IMR-90 (cell line): ENCODE data around the gene SLC25A25. TPM values are rescaled to one million over a fixed set of nuclear protein-coding genes. Genes with fewer than 3 reads are reported as not detected.
A peak's percentile ranks its signal among the peaks of the same experiment; 100 is the strongest.

Experiments used
- ATAC-seq: fragments of 200-7000 bp; cut with Tn5 transposase; 2 replicates; pipeline ENCODE4 v1.9.1; 2020; ENCODE audit warnings: low read depth, mild to moderate bottlenecking, moderate library complexity
- BruUV-seq: library from RNA; stranded (reverse); fragments of 400-500 nt; replicated peaks from 2 replicates; lab custom pipeline; 2021; lab: Mats Ljungman, UMichigan
- CTCF ChIA-PET: fragments of 300-600 bp; formaldehyde crosslinking; extraction: SDS; loops from one replicate; lab custom pipeline; 2021; ENCODE audit warnings: antibody characterized with exemption; lab: Yijun Ruan, JAX
- POLR2A ChIA-PET: fragments of 300-600 bp; sonication (Branson Sonifier 250); formaldehyde crosslinking; loops from one replicate; lab custom pipeline; 2022; ENCODE audit warnings: antibody characterized with exemption; ENCODE audit not compliant: unreplicated experiment; lab: Charles Lee
- DNase-seq: peaks from one replicate; pipeline ENCODE4 v3.0.0; 2013
- H2AFZ ChIP-seq: replicated peaks from 2 replicates; pipeline ENCODE3; 2013; ENCODE audit warnings: low read length, mild to moderate bottlenecking; ENCODE audit not compliant: poor library complexity
- H2AK5ac ChIP-seq: 2 replicates; pipeline ENCODE4 v1.6.1; 2013; ENCODE audit warnings: low read depth, low read length, inconsistent platforms
- H2AK9ac ChIP-seq: replicated peaks from 2 replicates; pipeline ENCODE3; 2013; ENCODE audit warnings: mild to moderate bottlenecking, low read depth, low read length, moderate library complexity; ENCODE audit not compliant: poor library complexity
- H2BK120ac ChIP-seq: 2 replicates; pipeline ENCODE4 v1.6.1; 2013; ENCODE audit warnings: low read depth, low read length, inconsistent platforms
- H2BK15ac ChIP-seq: 3 replicates; pipeline ENCODE4 v1.6.1; 2013; ENCODE audit warnings: low read depth, low read length, inconsistent platforms
- H2BK20ac ChIP-seq: 2 replicates; pipeline ENCODE4 v1.6.1; 2013; ENCODE audit warnings: low read depth, mild to moderate bottlenecking, inconsistent platforms, low read length, moderate library complexity
- H2BK5ac ChIP-seq: 2 replicates; pipeline ENCODE4 v1.6.1; 2013; ENCODE audit warnings: mild to moderate bottlenecking, low read depth, low read length, inconsistent platforms; ENCODE audit not compliant: poor library complexity, severe bottlenecking
- H3K14ac ChIP-seq: replicated peaks from 2 replicates; pipeline ENCODE4 v1.6.1; 2013; ENCODE audit warnings: low read depth, low read length, inconsistent platforms
- H3K18ac ChIP-seq: 2 replicates; pipeline ENCODE4 v1.6.1; 2013; ENCODE audit warnings: low read depth, low read length, control low read depth
- H3K23ac ChIP-seq: 2 replicates; pipeline ENCODE4 v1.6.1; 2013; ENCODE audit warnings: low read depth, low read length, inconsistent platforms
- H3K27ac ChIP-seq: 2 replicates; pipeline ENCODE4 v1.5.1; 2013; ENCODE audit warnings: mild to moderate bottlenecking, control low read depth, low read length; ENCODE audit not compliant: insufficient read depth
- H3K27me3 ChIP-seq: 2 replicates; pipeline ENCODE4 v1.6.1; 2013; ENCODE audit warnings: low read length; ENCODE audit not compliant: control insufficient read depth, insufficient read depth
- H3K36me3 ChIP-seq: 2 replicates; pipeline ENCODE4 v1.6.1; 2013; ENCODE audit warnings: low read length, mixed read lengths; ENCODE audit not compliant: control insufficient read depth, insufficient read depth
- H3K4ac ChIP-seq: 2 replicates; pipeline ENCODE4 v1.6.1; 2013; ENCODE audit warnings: low read depth, low read length, inconsistent platforms
- H3K4me1 ChIP-seq: 2 replicates; pipeline ENCODE4 v1.6.1; 2013; ENCODE audit warnings: low read length, mixed read lengths; ENCODE audit not compliant: control insufficient read depth, insufficient read depth
- H3K4me2 ChIP-seq: 2 replicates; pipeline ENCODE4 v1.6.1; 2013; ENCODE audit warnings: low read depth, mild to moderate bottlenecking, control low read depth, low read length, moderate library complexity
- H3K4me3 ChIP-seq: 2 replicates; pipeline ENCODE4 v1.5.1; 2013; ENCODE audit warnings: low read depth, mild to moderate bottlenecking, control low read depth, low read length, moderate library complexity; ENCODE audit not compliant: insufficient read depth
- H3K56ac ChIP-seq: 2 replicates; pipeline ENCODE4 v1.6.1; 2013; ENCODE audit warnings: low read length, inconsistent platforms; ENCODE audit not compliant: insufficient read depth; ENCODE audit errors: extremely low read depth
- H3K79me1 ChIP-seq, 2 experiments: 2 replicates each; pipeline ENCODE4 v1.6.1; 2013; ENCODE audit warnings: low read length in 2 of 2, inconsistent platforms in 1 of 2, low read depth in 1 of 2
- H3K9ac ChIP-seq: 2 replicates; pipeline ENCODE4 v1.6.1; 2013; ENCODE audit warnings: low read depth, low read length, control low read depth
- H3K9me1 ChIP-seq: 2 replicates; pipeline ENCODE4 v1.6.1; 2013; ENCODE audit warnings: low read length, inconsistent platforms; ENCODE audit not compliant: insufficient read depth
- H3K9me3 ChIP-seq: 2 replicates; pipeline ENCODE4 v1.6.1; 2013; ENCODE audit warnings: low read length; ENCODE audit not compliant: control insufficient read depth, insufficient read depth
- H4K20me1 ChIP-seq: 2 replicates; pipeline ENCODE4 v1.6.1; 2013; ENCODE audit warnings: low read length, inconsistent platforms; ENCODE audit not compliant: insufficient read depth
- H4K5ac ChIP-seq: 2 replicates; pipeline ENCODE4 v1.6.1; 2013; ENCODE audit warnings: mild to moderate bottlenecking, low read depth, low read length, control low read depth
- H4K8ac ChIP-seq, 2 experiments: 2 replicates each; pipeline ENCODE4 v1.6.1; 2013; ENCODE audit warnings: low read depth in 2 of 2, low read length in 2 of 2, control low read depth in 1 of 2, inconsistent platforms in 1 of 2
- H4K91ac ChIP-seq: 2 replicates; pipeline ENCODE4 v1.6.1; 2013; ENCODE audit warnings: low read depth, low read length, inconsistent platforms; ENCODE audit not compliant: insufficient read depth
- CEBPB ChIP-seq: IDR thresholded peaks from 2 replicates; pipeline ENCODE4 v1.6.1; 2012; ENCODE audit warnings: low read depth, low read length, improper control_type of control experiment
- CHD1 ChIP-seq: IDR thresholded peaks from 2 replicates; pipeline ENCODE4 v1.6.1; 2012; ENCODE audit warnings: low read depth, low read length, improper control_type of control experiment
- MAFK ChIP-seq: IDR thresholded peaks from 2 replicates; pipeline ENCODE4 v1.6.1; 2012; ENCODE audit warnings: low read depth, low read length, improper control_type of control experiment
- MAZ ChIP-seq: IDR thresholded peaks from 2 replicates; pipeline ENCODE4 v1.6.1; 2012; ENCODE audit warnings: low read depth, mild to moderate bottlenecking, low read length, improper control_type of control experiment, moderate library complexity, borderline replicate concordance
- MXI1 ChIP-seq: IDR thresholded peaks from 2 replicates; pipeline ENCODE4 v1.6.1; 2012; ENCODE audit warnings: low read depth, mild to moderate bottlenecking, low read length, moderate library complexity, borderline replicate concordance
- POLR2A ChIP-seq: IDR thresholded peaks from 2 replicates; pipeline ENCODE4 v1.6.1; 2012; ENCODE audit warnings: mild to moderate bottlenecking, low read depth, low read length
- RAD21 ChIP-seq: IDR thresholded peaks from 2 replicates; pipeline ENCODE4 v1.6.1; 2012; ENCODE audit warnings: low read length, improper control_type of control experiment
- RCOR1 ChIP-seq: IDR thresholded peaks from 2 replicates; pipeline ENCODE4 v1.6.1; 2012; ENCODE audit warnings: mild to moderate bottlenecking, low read length, improper control_type of control experiment; ENCODE audit not compliant: insufficient replicate concordance
- SMC3 ChIP-seq: fragments of 150-350 bp; IDR thresholded peaks from 2 replicates; pipeline ENCODE4 v1.6.1; 2016; ENCODE audit warnings: low read depth, mild to moderate bottlenecking, antibody characterized with exemption, low read length, moderate library complexity
- WGBS, 2 experiments: methylation state at CpG; one replicate each; pipeline versions ENCODE4 v1.1.5 to v1.1.7; 2013; ENCODE audit warnings: missing lambda C conversion rate in 2 of 2; ENCODE audit not compliant: insufficient read length in 1 of 2; ENCODE audit errors: extremely low coverage in 2 of 2; 5-methylcytosine and 5-hydroxymethylcytosine counted together
- dilution Hi-C: fragments of 300-500 bp; cut with HindIII; formaldehyde crosslinking; loops from one replicate; pipeline ENCODE4 v1.14.3; 2018; ENCODE audit warnings: low sequenced_read_pairs; ENCODE audit not compliant: unreplicated experiment
- in situ Hi-C: fragments of 300-500 bp; cut with MboI; formaldehyde crosslinking; loops from 3 replicates; pipeline ENCODE4 v1.14.3; 2019; ENCODE audit warnings: low sequenced_read_pairs, inconsistent platforms, mixed read lengths
- intact Hi-C: fragments of 100-400 bp; cut with micrococcal nuclease; formaldehyde crosslinking; loops from 2 replicates; pipeline ENCODE4 v1.10.0; 2022
- polyA plus RNA-seq, 3 experiments: library from polyadenylated mRNA; depleted of rRNA; stranded (reverse); fragments of >200 nt; gene quantifications; 2 replicates each; pipeline ENCODE4 v1.2.3, GENCODE V29; 2012; ENCODE audit warnings: low replicate concordance in 1 of 3
- total RNA-seq: library from RNA; depleted of rRNA; stranded (reverse); fragments of >200 nt; gene quantifications from 2 replicates; pipeline ENCODE4 v1.2.3, GENCODE V29; 2012
- TF ChIP-seq, protein P1 (sequence below): conservative IDR thresholded peaks from 2 replicates; pipeline ENCODE4 v1.5.1; 2012; ENCODE audit warnings: mild to moderate bottlenecking, low read depth, low read length, improper control_type of control experiment
- TF ChIP-seq, protein P2 (sequence below): fragments of 150-350 bp; IDR thresholded peaks from 2 replicates; pipeline ENCODE4 v1.6.1; 2017; ENCODE audit warnings: mild to moderate bottlenecking, antibody characterized with exemption, low read length, low read depth
- TF ChIP-seq, protein P3 (sequence below): fragments of 150-350 bp; IDR thresholded peaks from 2 replicates; pipeline ENCODE4 v1.6.1; 2016; ENCODE audit warnings: low read depth, mild to moderate bottlenecking, low read length, moderate library complexity, borderline replicate concordance

SLC25A25 gene
- total and polyA plus RNA-seq, 2 of the 4 experiments (the other 2 are of a cell fraction): 14.0 to 17.9 TPM

DNA sequence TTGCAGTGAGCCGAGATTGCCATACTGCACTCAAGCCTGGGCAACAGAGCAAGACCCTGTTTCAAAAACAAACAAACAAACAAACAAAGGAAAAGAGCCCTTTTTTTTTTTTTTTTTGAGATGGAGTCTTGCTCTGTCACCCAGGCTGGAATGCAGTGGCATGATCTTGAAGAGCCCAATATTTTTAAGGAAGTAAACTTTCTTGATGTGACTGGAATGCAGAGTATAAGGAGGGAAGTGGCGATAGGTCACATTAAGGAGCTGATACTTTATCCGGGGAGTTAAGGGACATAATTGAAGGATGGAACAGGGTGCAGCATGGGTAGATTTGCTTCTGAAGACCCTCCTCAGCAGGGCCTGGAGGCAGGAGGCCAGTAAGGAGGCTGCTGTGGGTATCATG lies 13.9 kb upstream of the SLC25A25 start:
- H3K23ac ChIP-seq: no peak overlapping the region
- H2AK9ac ChIP-seq: no peak overlapping the region
- in situ Hi-C loops (no loop called here), intact Hi-C loops (no loop called here), dilution Hi-C loops (no loop called here)
- H3K14ac ChIP-seq: no peak overlapping the region
- H2BK15ac ChIP-seq: no peak overlapping the region
- ChIA-PET POLR2A (no interaction called here), CTCF (no interaction called here)
- H3K9me1 ChIP-seq: peaks cover 7% of the 10 kb centered on the region
- H2AK5ac ChIP-seq: peak overlapping the region; percentile 74; the same call in 1 of the 2 replicates
- H3K9me3 ChIP-seq: no peaks in the 10 kb centered on the region
- no peaks in the 10 kb centered on the region for H3K79me1 ChIP-seq
- BruUV-seq: no TSS peak
- H4K8ac ChIP-seq: no peak overlapping the region
- H4K20me1 ChIP-seq: no peaks in the 10 kb centered on the region; the same call in 1 of the 2 replicates
- 0 out of 2 replicates have a peak overlapping the region, but pooled peaks have one; percentile 19 for H2BK20ac ChIP-seq
- no peak for ATAC-seq
- DNase-seq: no peak
- H3K4me2 ChIP-seq: no peak overlapping the region
- no peaks in the 10 kb centered on the region for H3K36me3 ChIP-seq
- no peak overlapping the region for H2BK5ac ChIP-seq
- H4K5ac ChIP-seq: no peak overlapping the region
- H3K56ac ChIP-seq: no peak overlapping the region
- H2BK120ac ChIP-seq: no peak overlapping the region
- no peak overlapping the region for H2AFZ ChIP-seq
- no peak overlapping the region for H3K27ac ChIP-seq
- no peak overlapping the region for H3K9ac ChIP-seq
- no peak overlapping the region for H4K91ac ChIP-seq
- H3K18ac ChIP-seq: no peak overlapping the region
- TF ChIP-seq RCOR1 (no peak), MAFK (no peak), POLR2A (no peak), MAZ (no peak), SMC3 (no peak), CEBPB (no peak), RAD21 (no peak), CHD1 (no peak), MXI1 (no peak)
- TF ChIP-seq, protein P1, sequence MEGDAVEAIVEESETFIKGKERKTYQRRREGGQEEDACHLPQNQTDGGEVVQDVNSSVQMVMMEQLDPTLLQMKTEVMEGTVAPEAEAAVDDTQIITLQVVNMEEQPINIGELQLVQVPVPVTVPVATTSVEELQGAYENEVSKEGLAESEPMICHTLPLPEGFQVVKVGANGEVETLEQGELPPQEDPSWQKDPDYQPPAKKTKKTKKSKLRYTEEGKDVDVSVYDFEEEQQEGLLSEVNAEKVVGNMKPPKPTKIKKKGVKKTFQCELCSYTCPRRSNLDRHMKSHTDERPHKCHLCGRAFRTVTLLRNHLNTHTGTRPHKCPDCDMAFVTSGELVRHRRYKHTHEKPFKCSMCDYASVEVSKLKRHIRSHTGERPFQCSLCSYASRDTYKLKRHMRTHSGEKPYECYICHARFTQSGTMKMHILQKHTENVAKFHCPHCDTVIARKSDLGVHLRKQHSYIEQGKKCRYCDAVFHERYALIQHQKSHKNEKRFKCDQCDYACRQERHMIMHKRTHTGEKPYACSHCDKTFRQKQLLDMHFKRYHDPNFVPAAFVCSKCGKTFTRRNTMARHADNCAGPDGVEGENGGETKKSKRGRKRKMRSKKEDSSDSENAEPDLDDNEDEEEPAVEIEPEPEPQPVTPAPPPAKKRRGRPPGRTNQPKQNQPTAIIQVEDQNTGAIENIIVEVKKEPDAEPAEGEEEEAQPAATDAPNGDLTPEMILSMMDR: no peak
- TF ChIP-seq, protein P2, sequence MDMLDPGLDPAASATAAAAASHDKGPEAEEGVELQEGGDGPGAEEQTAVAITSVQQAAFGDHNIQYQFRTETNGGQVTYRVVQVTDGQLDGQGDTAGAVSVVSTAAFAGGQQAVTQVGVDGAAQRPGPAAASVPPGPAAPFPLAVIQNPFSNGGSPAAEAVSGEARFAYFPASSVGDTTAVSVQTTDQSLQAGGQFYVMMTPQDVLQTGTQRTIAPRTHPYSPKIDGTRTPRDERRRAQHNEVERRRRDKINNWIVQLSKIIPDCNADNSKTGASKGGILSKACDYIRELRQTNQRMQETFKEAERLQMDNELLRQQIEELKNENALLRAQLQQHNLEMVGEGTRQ: no peak
- TF ChIP-seq, protein P3, sequence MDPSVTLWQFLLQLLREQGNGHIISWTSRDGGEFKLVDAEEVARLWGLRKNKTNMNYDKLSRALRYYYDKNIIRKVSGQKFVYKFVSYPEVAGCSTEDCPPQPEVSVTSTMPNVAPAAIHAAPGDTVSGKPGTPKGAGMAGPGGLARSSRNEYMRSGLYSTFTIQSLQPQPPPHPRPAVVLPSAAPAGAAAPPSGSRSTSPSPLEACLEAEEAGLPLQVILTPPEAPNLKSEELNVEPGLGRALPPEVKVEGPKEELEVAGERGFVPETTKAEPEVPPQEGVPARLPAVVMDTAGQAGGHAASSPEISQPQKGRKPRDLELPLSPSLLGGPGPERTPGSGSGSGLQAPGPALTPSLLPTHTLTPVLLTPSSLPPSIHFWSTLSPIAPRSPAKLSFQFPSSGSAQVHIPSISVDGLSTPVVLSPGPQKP: no peak
- 83% methylated on average over 2 of the region's 3 CpGs; no CpG with 5 or more reads in 1 of the 2 experiments for WGBS, 2 experiments
- 0 out of 2 replicates have a peak overlapping the region, but pooled peaks have one; percentile 14 for H3K4ac ChIP-seq
- peaks cover 8% of the 10 kb centered on the region; the same call in 1 of the 2 replicates for H3K4me1 ChIP-seq
- H3K4me3 ChIP-seq: no peak overlapping the region
- no peaks in the 10 kb centered on the region for H3K27me3 ChIP-seq
